GM15510 (cell line): ENCODE measurements around the gene ITGA2.

ENCODE experiments used
- POLR2A ChIP-seq: IDR thresholded peaks from 3 replicates; pipeline ENCODE4 v1.6.1; 2011; ENCODE audit warnings: borderline replicate concordance; ENCODE audit not compliant: insufficient read length; ENCODE audit errors: extremely low read depth

ITGA2 gene

GRCh38 chr5:53024535-53024934, 35.4 kb downstream of the ITGA2 start:
- TF ChIP-seq POLR2A, result no peak

DNA sequence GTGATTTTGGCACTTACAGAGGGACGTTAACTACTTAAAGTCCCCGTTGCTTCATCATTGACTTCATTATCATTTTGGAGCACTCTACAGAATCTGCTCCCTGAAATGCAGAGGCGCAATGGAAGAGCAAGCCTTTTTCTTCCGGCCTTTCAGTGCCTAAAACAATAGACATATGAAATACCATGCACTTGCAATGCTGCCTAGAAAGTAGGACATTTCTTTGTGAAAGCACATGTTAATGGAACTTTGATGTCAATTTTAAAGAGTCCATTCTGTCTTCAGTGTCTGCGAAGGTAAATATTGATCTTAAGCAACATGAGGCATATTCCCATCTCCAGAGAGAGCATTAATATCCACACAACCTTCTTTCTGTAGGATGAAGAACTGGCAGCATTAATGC, 36.3 kb downstream of the ITGA2 start:
- TF ChIP-seq POLR2A, result no peak

- TF ChIP-seq POLR2A, result no peak
These were observed 38.8 kb downstream of the ITGA2 start for GRCh38 chr5:53027913-53028312.

- TF ChIP-seq POLR2A, result no peak
These were observed 40.5 kb downstream of the ITGA2 start for GRCh38 chr5:53029608-53030007.

DNA sequence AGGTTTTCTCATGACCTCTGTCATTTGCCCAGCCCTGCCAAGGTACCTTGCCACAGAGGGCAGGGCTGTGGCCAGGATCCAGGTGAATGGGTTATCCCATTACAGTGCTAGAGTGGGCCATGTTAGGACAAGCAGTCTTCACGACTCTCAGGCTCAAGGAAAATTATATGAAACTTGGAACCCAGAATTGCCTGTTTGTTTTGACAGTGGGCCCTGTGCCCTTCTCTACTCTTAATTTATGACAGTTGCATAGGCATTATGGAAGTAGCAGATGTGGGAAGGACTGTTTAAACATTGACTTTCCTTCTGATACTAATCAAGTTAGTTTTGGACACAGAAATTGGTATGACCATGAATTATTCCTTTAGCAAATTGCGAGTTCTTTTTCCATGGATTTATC, 41.7 kb downstream of the ITGA2 start:
- TF ChIP-seq POLR2A, result no peak

- no peak for TF ChIP-seq POLR2A
These were observed 42.5 kb downstream of the ITGA2 start for GRCh38 chr5:53031695-53032096.

DNA sequence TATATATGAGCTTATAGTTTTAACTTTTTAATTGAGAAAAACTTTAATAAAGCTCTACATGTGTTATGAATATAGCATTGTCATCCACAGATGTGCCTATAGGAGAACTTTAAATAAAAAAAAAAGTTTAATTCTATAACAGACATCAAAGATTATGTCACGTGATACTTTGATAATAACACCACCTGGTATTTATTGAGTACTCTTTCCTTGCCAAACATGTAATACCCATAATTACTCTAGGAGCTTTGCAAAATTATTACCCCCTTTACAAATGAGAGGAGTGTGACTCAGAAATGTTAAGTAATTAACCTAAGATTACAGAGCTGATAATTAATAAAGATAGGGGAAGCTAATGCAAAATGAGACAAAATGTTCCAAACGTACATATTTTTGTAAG, 43.0 kb downstream of the ITGA2 start:
- no peak for TF ChIP-seq POLR2A

DNA sequence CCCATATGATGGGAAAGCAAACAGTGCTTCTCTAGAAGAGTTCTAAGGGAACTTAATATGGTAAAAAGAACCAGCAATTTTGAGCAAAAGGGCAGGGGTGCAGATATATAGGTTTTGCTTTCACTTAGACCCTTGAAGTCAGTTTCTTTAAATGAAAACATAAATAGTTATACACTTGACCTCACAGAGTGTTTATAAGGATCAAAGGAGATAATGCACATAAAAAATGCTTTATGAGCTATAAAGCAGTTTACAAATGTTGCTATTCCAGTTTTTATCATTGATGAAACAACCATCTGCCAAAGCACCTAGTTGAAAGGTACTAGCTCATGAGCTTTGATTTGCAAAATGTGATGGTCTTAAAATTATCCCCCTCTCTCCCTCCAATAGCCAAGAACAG, 45.7 kb downstream of the ITGA2 start:
- no peak for TF ChIP-seq POLR2A

- TF ChIP-seq POLR2A, result no peak
These were observed 46.8 kb downstream of the ITGA2 start for GRCh38 chr5:53035868-53036381.

GRCh38 chr5:53037141-53037859, 48.1 kb downstream of the ITGA2 start:
- TF ChIP-seq POLR2A, result no peak

DNA sequence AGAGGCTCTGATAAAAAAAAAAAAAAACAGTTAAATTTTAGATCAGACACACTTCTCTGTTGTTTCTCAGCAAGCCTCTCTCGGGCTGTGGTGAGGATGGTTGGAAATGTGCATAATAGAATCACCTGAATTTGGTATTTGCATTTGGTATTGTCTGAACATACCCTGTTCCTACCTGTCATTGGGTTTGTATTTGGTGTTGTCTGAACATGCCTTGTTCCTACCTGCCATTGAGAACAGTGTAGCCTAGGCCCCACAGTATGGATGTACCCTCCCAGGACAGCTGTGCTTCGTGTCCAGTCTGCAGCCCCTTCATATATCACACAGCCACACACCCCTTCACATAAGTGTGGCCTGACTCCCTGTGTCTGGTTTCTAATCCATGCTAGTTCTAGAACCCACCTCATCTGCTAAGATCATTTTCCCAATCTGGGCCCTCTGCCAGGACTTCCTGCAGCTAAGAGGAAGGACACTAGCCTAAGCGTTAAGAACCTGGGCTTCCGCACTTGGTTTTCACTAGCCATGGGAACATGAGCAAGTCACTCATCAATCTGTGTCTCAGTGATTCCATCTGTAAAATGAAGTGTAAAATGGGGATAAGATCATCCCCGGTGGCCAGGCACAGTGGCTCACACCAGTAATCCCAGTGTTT, 49.2 kb downstream of the ITGA2 start:
- TF ChIP-seq POLR2A, result no peak

GRCh38 chr5:53039855-53040254, 50.7 kb downstream of the ITGA2 start:
- TF ChIP-seq POLR2A, result no peak

DNA sequence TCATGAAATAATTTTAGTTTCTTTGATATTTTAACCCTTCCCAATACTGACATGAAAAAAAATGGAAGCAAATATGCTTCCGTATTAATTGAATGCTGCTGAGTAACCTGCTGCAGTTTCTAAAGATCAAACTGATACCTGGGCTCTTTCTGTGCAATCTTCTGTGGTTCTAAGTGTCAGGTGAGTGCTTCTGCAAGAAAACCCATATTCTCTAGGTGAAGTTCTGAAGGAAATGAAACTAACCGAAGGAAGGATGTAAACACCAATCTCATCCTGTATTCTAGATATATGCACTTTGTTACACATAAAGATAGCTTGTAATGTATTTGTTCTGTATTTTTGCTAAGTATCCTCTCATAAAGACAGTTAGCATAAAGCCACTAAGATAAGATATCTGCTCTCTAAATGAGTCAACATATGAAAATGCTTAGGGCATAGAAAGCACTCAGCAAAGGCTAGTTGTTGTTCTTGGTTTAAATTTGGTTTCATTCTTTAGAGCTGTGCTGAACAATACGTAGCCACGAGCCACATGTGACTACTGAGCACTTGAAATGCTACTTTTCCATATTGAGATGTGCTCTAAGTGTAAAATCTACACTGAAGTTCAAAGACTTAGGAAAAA, 52.0 kb downstream of the ITGA2 start:
- TF ChIP-seq POLR2A, result no peak

GRCh38 chr5:53041740-53042139, 52.6 kb downstream of the ITGA2 start:
- TF ChIP-seq POLR2A, result no peak

- no peak for TF ChIP-seq POLR2A
These were observed 56.1 kb downstream of the ITGA2 start for GRCh38 chr5:53045263-53045662.

GRCh38 chr5:53048248-53048647, 59.1 kb downstream of the ITGA2 start:
- no peak for TF ChIP-seq POLR2A
